ENCODE measurements around the gene ZRANB3. TPM values are rescaled to one million over a fixed set of nuclear protein-coding genes. Genes with fewer than 3 reads are reported as not detected.

The ZRANB3 gene
- total and polyA plus RNA-seq, 12 donors: 0.66 to 5.7 (median 2.2) TPM

DNA sequence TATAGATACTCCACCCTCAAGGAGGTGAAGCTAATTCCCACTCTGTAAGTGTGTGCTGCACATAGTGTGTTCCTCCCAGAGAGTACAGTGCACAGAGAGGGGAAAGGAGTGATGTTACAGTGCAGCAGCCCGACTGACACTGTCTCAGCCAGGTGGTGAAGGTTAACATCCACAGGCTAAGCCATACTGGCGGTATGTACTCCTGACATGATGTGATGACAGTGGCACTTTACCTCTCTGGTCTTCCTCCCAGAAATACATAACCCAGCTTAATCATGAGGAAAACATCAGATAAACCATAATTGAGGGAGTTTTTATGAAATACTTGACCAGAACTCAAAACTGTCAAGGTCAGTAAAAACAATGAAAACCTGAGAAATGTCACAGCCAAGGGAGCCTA lies 371.8 kb downstream of the ZRANB3 start:
- peaks cover 0 to 100% (median 40%) of the 10 kb centered on the region in 9 donors for H3K36me3 ChIP-seq
- ATAC-seq (no peak), DNase-seq (no peak)
- WGBS, 2 donors: 83 to 91% methylated on average over 2 of the region's 2 CpGs
- no peak overlapping the region for H3K4me3 ChIP-seq
- H3K27ac ChIP-seq: no peak overlapping the region
- TF ChIP-seq, protein P1, sequence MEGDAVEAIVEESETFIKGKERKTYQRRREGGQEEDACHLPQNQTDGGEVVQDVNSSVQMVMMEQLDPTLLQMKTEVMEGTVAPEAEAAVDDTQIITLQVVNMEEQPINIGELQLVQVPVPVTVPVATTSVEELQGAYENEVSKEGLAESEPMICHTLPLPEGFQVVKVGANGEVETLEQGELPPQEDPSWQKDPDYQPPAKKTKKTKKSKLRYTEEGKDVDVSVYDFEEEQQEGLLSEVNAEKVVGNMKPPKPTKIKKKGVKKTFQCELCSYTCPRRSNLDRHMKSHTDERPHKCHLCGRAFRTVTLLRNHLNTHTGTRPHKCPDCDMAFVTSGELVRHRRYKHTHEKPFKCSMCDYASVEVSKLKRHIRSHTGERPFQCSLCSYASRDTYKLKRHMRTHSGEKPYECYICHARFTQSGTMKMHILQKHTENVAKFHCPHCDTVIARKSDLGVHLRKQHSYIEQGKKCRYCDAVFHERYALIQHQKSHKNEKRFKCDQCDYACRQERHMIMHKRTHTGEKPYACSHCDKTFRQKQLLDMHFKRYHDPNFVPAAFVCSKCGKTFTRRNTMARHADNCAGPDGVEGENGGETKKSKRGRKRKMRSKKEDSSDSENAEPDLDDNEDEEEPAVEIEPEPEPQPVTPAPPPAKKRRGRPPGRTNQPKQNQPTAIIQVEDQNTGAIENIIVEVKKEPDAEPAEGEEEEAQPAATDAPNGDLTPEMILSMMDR (IDR thresholded peaks at IDR 0.05): no peak
- H3K9me3 ChIP-seq: no peaks in the 10 kb centered on the region
- no peaks in the 10 kb centered on the region for H3K27me3 ChIP-seq
- H3K4me1 ChIP-seq: no peaks in the 10 kb centered on the region
- intact Hi-C loops (cut with DNase I): no loop called here

DNA sequence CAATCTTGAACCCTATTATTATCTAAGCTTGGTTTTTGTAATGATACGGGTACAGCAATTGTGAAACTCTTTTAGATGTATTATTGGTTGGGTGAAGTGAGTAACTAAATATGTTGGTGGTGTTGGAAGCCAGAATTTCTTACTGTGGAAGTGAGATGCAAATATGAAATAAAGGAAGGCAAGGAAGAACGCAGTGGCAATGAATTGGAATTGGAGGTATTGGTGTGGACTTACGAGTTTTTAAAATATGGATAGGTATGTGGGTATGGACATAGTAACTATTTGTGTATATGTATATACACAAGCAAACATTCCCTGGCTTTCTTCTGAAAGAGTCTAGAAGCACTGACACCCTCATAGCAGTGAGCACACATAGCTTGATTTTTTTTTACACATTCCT lies 373.2 kb downstream of the ZRANB3 start:
- ATAC-seq: no peak

DNA sequence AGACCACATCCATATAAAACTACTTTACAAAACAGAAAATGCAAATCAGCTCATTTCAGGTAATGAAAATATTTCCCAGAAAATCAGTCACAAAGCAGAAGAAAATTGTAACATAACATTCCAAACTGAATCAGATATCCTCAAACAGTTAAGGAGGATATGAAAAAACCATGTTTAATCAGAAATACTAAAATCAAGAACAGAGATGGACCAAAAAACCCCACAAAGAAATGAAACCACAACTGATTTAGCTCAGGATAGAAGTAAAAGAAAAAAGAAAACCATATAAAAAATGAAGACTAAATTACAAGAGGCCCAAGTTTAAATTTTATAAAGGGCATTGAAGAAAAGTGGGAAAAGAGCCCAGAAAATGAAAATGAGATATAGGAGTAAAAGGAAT lies 376.1 kb downstream of the ZRANB3 start:
- intact Hi-C loops (cut with DNase I): no loop called here
- Histone ChIP-seq H3K4me3 (no peak overlapping the region), H3K4me1 (peaks cover 0 to 5% (median 0%) of the 10 kb centered on the region in 9 donors), H3K27ac (no peak overlapping the region), H3K36me3 (peaks cover 0 to 100% (median 40%) of the 10 kb centered on the region in 9 donors), H3K27me3 (no peaks in the 10 kb centered on the region), H3K9me3 (no peaks in the 10 kb centered on the region)
- TF ChIP-seq, protein P1 (IDR thresholded peaks at IDR 0.05): no peak
- no peak for ATAC-seq
- no peak for DNase-seq

More for the DNA sequence above, 373.2 kb downstream of the ZRANB3 start:
- Histone ChIP-seq H3K27ac (no peak overlapping the region), H3K36me3 (peaks cover 0 to 100% (median 40%) of the 10 kb centered on the region in 9 donors), H3K9me3 (no peaks in the 10 kb centered on the region), H3K27me3 (no peaks in the 10 kb centered on the region), H3K4me3 (no peak overlapping the region), H3K4me1 (no peaks in the 10 kb centered on the region)
- intact Hi-C loops (cut with DNase I): no loop called here
- WGBS, 2 donors: 98 to 99% methylated on average over 3 of the region's 3 CpGs
- no peak for DNase-seq
- TF ChIP-seq, protein P1 (IDR thresholded peaks at IDR 0.05): no peak

DNA sequence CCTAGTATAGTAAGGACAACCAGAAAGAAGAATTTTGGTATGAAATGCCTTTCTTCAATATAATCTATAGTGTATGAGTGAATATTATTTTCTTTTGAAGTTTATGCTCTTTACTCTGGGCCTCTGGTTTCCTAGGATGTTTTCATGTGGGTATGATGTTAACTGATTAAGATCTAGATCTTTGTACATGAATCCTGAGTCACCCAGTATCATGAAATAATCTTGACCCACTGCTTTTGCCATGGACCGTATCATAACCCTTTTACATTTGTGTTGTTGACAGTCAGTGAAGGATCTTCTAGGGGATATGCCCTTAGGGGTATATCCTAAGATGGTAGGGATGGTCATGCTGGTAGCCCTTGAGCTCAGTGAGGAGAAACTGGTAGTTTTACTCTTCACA lies 378.7 kb downstream of the ZRANB3 start:
- ATAC-seq (no peak), DNase-seq (no peak)
- no peaks in the 10 kb centered on the region for H3K27me3 ChIP-seq
- WGBS, 2 donors: 94 to 97% methylated on average over 1 of the region's 1 CpG
- H3K9me3 ChIP-seq: no peaks in the 10 kb centered on the region
- H3K36me3 ChIP-seq: peaks cover 0 to 80% (median 32%) of the 10 kb centered on the region in 9 donors
- intact Hi-C loops (cut with DNase I): no loop called here
- TF ChIP-seq, protein P1 (IDR thresholded peaks at IDR 0.05): no peak
- peaks cover 0 to 14% (median 5%) of the 10 kb centered on the region in 9 donors for H3K4me1 ChIP-seq
- H3K4me3 ChIP-seq: no peak overlapping the region
- H3K27ac ChIP-seq: no peak overlapping the region
